Measurements from ENCODE around the gene ASB1.
"Not testable (repeated sequence)": the region's sequence is repeated elsewhere in the genome, so short reads cannot be mapped to it uniquely, and the experiment has no call there.

Gene ASB1

DNA sequence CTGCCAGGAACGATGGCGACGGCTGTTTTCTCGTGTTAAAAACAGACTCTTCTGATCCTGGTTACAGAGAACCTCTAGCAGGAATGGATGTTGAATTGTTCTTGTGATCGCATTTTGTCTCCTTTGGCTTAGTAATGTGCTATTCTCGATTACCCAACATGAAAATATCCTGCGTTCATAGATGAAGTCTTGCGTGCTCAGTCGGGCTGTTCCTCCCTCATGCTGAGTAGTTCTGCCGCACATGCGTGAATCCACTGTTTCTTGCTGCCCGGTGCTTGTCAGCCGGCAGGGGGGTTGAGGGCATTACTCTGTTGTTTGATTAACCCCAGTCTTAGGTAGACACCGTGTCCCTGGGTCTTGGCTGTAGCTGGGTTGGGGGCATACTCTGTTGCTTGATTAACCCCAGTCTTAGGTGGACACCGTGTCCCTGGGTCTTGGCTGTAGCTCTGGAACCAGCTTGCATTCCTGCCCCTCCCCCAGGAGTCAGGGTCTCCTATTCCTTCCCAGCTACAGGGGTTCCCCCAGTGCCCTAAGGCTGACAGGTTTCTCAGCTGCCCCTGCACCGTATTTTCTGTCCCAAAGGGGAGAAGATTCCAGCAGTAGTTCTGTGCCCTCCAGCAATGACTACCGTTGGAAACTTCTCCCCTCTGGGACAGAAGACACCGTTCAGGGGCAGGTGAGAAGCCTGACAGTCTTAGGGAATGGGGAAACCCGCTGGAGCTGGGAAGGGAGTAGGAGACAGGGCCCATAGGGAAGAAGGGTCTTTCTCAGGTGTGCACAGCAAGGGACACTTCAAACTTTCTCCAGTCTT, 22.1 kb upstream of the ASB1 start:
- no peak for DNase-seq (ENCODE audit: low read depth)

DNA sequence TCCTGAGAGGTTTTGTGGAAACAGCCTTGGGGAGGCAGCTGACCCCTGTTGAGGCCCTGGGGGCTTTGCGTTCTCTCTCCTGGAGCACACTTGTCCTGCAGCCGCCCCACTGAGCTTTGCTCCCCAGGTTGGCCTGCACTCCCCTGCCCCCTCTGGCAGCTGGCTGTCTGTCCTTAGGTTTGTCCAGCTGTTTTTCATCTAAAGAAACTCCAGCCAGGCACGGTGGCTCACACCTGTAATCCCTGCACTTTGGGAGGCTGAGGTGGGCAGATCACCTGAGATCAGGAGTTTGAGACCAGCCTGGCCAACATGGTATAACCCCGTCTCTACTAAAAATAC, 21.5 kb upstream of the ASB1 start:
- not testable (repeated sequence) for DNase-seq (ENCODE audit: low read depth)

DNA sequence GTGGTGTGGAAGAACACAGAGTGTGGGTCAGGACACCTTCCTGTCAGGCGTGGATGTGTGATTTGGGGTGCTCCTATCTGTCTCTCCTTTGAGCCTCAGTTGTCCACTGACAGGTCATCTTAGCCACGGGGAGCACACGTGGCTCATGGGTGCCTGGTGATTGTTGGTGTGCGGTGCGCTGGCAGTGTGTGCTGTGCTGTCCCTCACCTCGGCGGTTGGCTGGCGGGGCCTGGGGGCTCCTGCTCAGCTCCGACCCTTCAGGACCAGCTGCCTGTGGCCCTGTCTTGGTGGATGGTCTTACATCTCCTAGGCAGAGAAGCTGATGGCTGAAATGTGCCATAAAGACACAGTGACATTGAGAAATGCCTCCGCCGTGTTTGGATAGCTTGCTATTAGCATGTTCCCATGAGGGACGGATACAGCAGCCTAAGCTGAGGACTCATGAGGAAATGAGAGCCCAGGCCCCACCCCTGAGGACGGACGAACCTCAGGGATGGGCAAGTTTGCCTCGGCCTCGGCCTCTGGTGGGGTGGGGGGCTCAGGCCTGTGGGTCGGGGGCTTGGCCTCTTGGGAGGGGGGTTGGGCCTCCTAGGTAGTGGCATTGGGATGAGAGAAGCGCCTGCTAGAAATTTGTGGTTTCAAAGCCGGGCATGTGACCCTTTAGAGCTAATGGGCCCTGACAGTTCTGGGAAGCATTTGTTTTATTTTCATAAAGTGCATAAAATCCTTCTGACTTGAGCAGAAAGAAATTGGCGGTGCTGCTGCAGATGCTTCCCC, 20.3 kb upstream of the ASB1 start:
- no peak for DNase-seq (ENCODE audit: low read depth)

DNA sequence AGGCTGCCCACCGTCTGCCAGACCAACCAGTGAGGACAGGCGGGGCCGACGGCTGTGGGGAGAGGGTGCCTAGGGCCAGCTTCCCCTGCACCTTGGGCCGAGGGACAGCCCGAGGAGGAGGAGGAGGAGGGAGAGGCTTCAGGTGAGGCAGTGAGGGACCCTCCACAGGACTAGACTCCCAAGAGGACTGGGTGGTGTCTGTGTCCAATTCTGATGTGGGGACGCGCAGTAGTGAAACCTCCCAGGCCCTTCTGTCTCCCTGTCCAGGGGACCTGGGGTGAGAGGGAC, 19.8 kb upstream of the ASB1 start:
- no peak for DNase-seq (ENCODE audit: low read depth)

DNA sequence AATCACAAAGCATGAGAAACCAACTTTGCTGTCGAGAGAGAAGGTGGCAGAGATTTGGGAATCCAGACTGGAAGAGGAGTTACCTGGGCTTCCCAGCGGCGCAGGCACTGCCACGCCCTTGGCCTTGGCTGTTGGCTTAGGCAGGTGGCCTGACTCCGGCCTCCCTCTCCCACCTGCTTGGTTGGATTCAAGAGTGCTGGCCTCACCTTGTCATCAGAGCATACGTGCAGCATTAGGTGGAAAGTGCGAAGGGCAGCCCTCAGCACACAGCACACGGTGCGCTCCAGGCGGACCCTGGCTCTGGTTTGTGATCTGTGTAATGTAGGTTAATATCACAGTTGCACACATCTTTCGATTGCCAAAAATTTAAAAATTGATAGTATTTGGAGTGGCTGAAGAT, 19.2 kb upstream of the ASB1 start:
- no peak for DNase-seq (ENCODE audit: low read depth)

DNA sequence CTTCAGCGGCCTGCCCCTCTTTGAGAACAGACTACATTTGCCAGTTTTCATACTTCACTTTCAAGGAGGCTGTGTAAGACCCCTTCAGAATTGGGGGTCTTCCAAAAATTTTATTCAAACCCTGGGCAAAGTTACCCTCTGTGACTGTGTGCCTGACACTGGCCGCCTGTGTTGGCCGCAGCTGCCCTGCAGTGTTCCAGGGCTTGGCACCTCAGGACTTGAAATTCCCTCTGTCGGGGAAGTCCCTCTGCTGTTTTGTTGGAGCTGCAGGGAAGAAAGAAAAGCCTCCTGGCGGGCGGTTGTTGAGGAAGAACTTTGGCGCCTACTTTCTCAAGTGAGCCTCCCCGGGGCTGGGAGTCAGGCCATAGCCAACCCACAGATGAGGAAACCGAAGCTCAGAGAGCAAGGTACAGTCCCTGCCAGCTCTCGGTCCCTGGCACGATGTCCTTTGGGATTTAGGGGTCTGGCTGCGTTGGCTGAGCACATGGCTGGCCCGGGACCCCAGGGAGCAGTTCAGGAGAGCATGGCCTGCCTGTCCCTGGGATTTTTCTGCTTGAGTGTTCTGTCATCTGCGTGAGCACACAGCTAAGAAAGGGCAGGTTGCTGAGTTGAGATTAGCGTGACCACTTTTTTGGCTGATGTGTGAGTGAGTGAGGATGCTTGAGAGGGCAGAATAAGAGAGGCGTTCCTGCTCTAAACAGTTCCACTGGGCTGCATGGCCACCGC, 17.9 kb upstream of the ASB1 start:
- DNase-seq (ENCODE audit: low read depth): no peak

DNA sequence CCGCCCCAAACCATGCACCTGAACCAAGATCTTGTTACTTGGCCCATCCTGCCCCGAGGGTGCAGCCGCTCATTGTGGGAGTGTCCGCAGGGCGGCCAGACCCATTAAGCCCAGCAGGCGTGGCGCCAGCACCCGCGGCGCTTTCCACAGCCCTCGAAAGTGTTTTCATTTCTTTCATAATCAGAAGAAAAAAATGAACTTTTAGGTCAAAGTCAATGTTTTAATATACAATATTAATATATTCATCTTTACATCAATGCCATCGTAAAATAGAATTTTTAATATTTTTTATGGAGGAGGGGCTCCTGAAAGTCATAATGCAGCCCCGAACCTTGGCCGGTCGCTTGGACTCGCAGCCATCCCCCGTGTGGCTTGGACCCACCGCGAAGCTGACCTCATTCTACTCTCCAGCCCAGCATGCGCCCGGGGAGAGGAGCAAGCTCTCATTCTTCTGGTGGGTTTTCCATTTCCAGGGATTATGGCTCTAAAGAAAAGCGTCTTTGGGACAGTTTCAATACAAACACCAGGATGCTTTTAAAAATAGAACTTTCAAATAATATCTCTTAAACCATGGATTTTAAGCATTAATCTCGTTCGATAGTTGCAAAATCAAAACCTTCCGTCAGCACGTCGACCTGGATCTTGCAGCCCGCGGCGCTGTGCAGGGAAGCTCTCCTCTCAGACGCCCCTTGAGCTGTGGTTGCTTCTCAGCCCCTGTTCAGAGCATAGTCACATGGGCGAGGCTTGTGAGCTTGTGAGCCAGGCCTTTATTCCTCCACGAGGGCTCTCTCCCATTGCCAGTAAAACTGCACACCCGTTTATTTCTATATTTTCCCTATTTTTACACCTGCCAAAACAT, 17.2 kb upstream of the ASB1 start:
- no peak for DNase-seq (ENCODE audit: low read depth)

DNA sequence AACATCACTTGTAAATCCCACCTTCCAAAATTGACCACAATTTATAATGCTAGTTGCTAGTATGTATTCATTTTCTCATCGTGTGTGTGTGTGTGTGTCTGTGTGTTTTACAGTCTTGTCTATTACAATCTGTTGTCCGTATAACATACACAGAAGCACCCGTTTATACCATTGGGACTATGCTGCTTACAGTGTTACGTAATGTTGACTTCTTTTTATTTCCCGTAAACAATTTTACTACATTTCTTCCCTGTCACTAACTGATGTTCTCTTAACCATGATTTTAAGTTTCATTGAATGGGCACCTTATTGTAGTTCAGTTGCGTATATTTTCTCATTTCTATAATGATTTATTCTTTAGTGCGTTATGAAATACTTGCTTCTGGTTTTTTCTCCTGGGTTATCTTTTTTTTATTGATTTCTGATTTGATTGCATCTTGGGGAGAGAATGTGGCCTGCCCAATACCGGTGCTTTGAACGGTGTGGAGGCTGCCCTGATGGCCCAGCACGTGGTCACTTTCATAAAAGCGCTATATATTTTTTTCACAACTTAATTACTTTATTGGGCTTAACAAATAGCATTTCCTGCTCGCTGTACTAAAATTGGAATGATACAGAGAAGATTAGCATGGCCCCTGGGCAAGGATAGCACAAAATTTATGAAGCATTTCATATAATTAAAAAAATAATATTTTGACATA, 14.5 kb upstream of the ASB1 start:
- DNase-seq (ENCODE audit: low read depth): no peak

DNA sequence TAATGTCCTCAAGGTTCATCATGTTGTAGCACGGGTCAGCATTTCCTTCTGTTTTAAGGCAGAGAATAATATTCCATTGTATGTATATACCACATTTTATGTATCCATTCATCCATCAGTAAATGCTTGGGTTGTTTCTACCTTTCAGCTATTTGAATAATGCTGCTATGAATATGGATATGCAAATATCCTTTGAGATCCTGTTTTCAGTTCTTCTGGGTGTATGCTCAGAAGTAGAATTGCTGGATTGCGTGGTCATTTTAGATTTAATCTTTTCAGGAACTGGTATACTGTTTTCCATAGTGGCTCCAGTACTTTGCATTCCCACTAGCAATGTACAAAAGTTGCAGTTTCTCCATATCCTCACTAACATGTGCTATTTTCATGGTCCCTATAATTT, 13.4 kb upstream of the ASB1 start:
- DNase-seq (ENCODE audit: low read depth): no peak

DNA sequence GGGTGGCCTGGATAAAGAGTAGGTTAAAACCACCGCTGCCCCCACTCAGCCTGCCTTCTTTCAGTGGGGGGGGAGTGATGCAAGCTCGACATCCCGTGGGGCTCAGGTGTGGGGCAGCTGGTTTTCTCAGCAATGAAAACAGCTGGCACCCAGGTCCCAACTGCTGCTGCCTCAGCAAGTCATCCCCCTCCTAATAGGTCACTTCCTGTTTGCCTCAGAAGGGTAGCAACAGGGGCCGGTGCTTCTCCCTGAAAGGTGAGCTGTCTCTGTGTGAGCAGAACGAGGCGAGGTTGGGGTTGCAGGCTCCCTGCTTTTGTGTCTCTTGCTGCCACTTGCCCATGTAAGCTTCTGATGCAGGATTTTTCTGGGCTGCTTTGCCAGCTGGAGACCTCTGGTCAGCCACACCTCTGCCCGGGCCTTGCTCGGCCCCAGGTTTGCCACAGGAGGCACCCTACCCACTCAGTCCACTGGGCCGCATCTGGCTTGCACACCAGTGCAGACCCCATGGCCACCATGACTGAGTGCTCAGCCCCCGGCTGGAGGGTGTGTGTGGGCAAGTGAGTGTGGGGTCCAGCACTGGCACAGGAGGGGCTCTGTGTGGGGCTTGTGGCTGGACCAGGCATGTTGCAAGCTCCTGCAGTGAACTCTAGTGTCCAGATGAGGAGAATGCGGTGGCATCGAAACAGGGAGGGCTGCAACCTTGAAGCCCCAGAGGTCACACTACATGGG, 11.5 kb upstream of the ASB1 start:
- no peak for DNase-seq (ENCODE audit: low read depth)

DNA sequence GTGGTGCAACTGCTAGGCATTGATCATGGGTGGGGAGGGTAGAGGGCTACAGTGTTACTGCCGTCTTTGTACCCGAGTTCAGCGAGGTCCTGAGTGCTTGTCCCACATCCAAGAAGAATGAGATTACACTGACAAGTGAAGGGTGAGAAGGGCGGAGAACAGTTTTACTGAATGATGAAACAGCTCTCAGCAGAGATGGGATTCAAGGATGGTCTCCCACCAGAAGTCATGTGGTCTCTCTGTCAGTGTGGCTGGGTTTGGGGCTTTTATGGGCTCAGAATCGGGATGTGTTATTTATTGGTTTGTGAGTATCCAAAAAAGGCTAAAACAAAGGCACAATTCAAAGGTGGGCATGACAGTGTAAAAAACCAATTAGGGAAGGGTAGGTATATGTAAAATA, 10.8 kb upstream of the ASB1 start:
- DNase-seq (ENCODE audit: low read depth): no peak

DNA sequence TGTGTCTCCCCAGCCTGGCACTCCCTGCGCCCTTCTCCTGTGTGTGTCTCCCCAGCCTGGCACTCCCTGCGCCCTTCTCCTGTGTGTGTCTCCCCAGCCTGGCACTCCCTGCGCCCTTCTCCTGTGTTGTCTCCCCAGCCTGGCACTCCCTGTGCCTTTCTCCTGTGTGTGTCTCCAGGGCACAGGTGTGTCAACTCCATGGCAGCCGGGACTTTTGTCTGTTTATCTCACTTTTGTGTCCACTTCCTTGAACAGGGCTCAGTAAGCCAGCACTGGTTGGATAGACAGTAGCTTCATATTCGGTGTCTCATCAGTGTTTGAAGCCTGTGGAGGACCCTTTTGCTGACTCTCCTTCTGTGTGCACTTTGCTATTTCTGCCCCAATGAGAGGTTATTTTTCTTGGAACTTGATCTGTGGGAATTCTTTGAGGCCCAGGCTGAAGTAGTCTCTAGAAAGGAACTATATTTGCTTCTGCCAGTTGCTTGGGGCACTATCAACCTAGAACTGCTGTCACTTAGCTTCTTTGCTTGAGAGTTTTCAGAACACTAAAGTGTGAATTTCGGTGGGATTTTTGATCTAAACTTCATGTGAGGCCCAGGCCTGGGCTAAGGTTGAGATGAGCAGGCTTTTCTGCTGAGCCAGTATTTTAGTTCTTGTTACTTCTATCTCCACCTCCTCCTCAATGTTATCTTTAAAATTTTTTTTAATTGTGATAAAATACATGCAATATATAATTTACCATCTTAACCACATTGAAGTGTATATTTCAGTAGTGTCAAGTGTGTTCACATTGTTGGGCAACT, 8.3 kb upstream of the ASB1 start:
- no peak for DNase-seq (ENCODE audit: low read depth)

DNA sequence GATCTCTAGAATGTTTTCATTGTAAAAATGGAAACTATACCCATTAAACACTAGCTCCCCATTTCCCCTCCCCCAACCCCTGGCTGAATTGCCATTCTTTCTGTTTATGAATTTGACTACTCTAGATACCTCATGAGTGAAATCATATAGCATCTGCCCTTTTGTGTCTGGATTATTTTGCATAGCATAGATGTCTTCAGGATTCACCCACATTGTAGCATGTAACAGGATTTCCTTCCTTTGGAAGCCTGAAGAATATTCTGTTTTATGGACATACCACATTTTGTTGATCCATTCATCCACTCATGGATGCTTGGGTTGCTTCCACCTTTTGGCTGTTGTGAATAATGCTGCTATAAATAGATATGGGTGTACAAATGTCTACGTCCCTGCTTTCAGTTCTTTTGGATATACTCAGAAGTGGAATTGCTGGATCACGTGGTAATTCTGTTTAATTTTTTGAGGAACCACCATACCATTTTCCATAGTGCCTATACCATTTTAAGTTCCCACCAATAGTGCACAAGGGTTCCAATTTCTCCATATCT, 7.7 kb upstream of the ASB1 start:
- DNase-seq (ENCODE audit: low read depth): no peak

DNA sequence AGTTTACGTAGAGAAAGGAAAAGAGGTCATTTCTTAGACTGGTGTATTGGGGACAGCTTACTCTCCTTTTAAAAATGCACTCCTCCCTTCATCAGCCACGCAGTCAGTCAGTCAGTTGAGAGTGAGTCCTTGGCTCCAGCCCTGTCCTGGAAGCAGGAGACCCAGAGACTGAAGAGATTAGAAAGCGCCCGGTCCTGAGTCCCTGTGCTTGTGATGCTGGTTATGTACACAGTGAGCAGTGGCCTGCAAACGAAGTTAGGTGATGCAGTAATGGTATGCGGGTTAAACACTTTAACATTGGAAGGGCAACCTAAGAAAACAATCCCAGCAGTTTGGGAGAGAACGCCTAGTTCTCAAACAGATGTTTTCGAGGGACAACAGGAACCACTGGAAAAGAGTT, 6.3 kb upstream of the ASB1 start:
- DNase-seq (ENCODE audit: low read depth): no peak

DNA sequence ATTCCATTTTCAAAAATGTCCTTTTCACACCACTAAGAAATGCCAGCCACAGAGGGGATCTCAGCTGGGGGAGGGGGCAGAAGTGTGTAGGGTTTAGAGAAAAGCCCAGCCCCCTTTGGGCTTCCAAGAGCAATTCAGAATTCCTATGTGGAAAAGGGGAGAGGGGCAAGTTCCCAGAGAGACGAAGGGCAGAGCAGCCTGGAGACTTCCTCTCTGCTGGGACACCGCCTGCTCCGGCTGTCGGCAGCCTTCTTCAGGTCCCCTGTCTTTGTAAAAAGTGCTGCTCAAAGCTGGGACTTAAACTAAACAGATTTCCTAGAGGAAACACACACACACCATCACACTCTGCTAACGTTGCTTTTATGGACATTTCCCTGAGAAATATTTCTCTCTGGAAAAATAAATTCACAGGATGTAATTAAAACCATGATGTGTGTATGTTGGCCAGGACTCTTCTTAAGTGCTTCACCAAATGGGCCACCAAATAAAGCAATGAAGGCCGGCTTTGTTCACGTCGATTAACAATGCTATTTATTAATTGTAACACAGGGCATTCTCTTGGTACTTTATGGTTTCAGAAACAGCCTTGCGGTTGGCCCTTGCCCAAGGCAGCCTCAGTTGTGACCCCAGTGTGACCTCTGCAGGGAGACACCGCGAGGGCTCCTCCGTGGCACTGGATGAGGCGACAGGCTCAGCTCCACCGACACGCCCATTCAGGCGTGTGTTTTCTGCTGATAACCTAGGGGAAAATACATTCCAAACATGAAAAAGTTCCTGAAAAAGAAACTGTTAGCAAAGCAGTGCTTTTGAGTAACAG, 5.6 kb upstream of the ASB1 start:
- no peak for DNase-seq (ENCODE audit: low read depth)

DNA sequence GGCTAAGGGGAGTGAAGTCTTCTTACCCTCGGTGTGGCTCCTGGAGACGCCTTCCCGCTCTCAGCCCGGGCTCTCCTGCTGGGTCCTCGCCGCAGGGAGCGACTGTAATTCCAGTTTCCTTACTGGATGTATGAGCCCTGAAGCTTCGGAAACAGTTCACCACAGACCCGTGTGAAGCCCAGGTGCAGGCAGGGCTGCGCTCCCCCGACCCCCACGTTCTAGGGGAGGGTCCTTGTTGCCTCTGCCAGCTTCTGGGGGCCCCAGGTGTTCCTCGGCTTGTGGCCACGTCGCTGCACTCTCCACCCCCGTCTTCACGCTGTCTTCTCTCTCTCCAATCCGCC, 5.1 kb upstream of the ASB1 start:
- DNase-seq (ENCODE audit: low read depth): no peak

DNA sequence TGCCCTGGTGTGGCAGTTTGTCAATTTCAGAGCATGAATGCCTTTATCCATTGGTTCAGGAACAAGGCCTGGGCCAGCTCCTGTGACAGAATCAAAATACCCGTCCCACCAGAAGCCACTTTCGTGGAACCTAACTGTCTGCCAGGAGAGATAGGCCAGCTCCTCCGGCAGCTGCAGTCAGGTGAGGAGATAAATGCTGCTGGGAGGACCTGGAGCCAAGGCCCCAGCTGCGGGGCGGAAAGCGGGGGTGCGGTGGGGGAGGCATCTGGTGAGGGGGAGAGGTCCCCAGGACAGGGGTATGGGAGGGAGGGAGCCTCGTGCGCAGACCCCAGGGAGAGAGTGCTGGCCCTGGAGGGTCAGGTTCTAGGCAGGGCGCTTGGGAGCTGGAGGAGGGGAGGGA, 4.4 kb upstream of the ASB1 start:
- DNase-seq (ENCODE audit: low read depth): no peak

DNA sequence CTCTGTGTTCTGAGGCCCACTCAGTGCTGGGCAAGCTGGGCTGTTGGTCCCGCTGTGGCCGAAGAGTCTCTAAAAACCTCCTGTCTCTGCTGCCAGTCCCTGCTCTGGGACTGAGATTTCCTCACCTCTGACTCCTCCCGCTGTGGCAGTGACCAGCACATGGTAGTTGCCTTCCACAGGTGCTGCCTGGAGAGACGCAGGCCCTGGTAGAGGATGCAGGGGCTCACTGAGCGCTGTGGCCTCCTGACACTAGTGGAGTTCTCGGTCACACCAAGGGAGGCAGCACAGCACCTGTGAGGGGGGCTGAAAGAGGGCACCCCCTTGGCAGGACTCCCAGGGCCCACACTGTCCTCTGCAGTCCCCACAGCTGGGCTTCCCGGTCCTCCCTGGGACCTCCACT, 3.8 kb upstream of the ASB1 start:
- DNase-seq (ENCODE audit: low read depth): no peak
